CD14-positive monocyte (primary cell): ENCODE results near the gene PALS1. TPM values are rescaled to one million over a fixed set of nuclear protein-coding genes. Genes with fewer than 3 reads are reported as not detected.
A peak's percentile ranks its signal among the peaks of the same experiment; 100 is the strongest.

ENCODE experiments used
- DNase-seq, 3 donors: peaks; one replicate each; pipeline ENCODE4 v3.0.0-alpha.2; 2011 to 2022
- H2AFZ ChIP-seq: 2 replicates; pipeline ENCODE4 v1.6.0; 2012; ENCODE audit warnings: mild to moderate bottlenecking, low read depth, low read length, inconsistent platforms; ENCODE audit not compliant: insufficient read depth, poor library complexity, severe bottlenecking
- H3K27ac ChIP-seq, 2 donors: 1 replicate in 1 of 2; 2 replicates in 1 of 2; pipeline ENCODE4 v1.5.1; 2012 to 2013; ENCODE audit warnings: low read length in 2 of 2, control low read depth in 1 of 2, inconsistent platforms in 1 of 2, low read depth in 1 of 2, mild to moderate bottlenecking in 1 of 2
- H3K27me3 ChIP-seq, 2 donors: one replicate each; pipeline versions ENCODE4 v1.6.0 to v1.6.1; 2011 to 2013; ENCODE audit warnings: low read length in 2 of 2; ENCODE audit not compliant: control insufficient read depth in 2 of 2, insufficient read depth in 2 of 2
- H3K36me3 ChIP-seq, 2 donors: replicated peaks in 1 of 2; 1 replicate in 1 of 2; 2 replicates in 1 of 2; pipeline versions ENCODE4 v1.5.1 to v1.6.1; 2012 to 2013; ENCODE audit warnings: low read length in 2 of 2, control low read depth in 1 of 2, inconsistent platforms in 1 of 2, mild to moderate bottlenecking in 1 of 2; ENCODE audit not compliant: insufficient read depth in 2 of 2, control insufficient read depth in 1 of 2
- H3K4me1 ChIP-seq, 2 donors: 1 replicate in 1 of 2; 2 replicates in 1 of 2; pipeline versions ENCODE4 v1.5.1 to v1.6.1; 2012 to 2013; ENCODE audit warnings: low read length in 2 of 2, control low read depth in 1 of 2, inconsistent platforms in 1 of 2, mild to moderate bottlenecking in 1 of 2, moderate library complexity in 1 of 2; ENCODE audit not compliant: insufficient read depth in 2 of 2, control insufficient read depth in 1 of 2
- H3K4me2 ChIP-seq: replicated peaks from 2 replicates; pipeline ENCODE3; 2012; ENCODE audit warnings: low read length, moderate library complexity, mild to moderate bottlenecking; ENCODE audit not compliant: poor library complexity, severe bottlenecking; ENCODE audit errors: extremely low read depth
- H3K4me3 ChIP-seq, 3 experiments: fragments of 200-600 bp in 1 of 3; sonication (generic) in 1 of 3; replicated peaks in 1 of 3; 1 replicate in 2 of 3; 2 replicates in 1 of 3; pipeline ENCODE4 v1.5.1; 2011 to 2013; ENCODE audit warnings: low read length in 3 of 3, mild to moderate bottlenecking in 3 of 3, control low read depth in 2 of 3, low read depth in 2 of 3, inconsistent platforms in 1 of 3, moderate library complexity in 1 of 3
- H3K79me2 ChIP-seq: 2 replicates; pipeline ENCODE4 v1.6.0; 2012; ENCODE audit warnings: mild to moderate bottlenecking, control low read depth, inconsistent platforms, low read length, moderate library complexity; ENCODE audit not compliant: insufficient read depth
- H3K9ac ChIP-seq: 2 replicates; pipeline ENCODE4 v1.6.0; 2017; ENCODE audit warnings: low read length, mild to moderate bottlenecking; ENCODE audit not compliant: insufficient read depth, poor library complexity, severe bottlenecking
- H3K9me3 ChIP-seq, 2 donors: replicated peaks in 1 of 2; 1 replicate in 1 of 2; 2 replicates in 1 of 2; pipeline versions ENCODE4 v1.5.1 to v1.6.1; 2012 to 2013; ENCODE audit warnings: low read length in 2 of 2, control low read depth in 1 of 2; ENCODE audit not compliant: control insufficient read depth in 1 of 2, insufficient read depth in 1 of 2
- H4K20me1 ChIP-seq: 2 replicates; pipeline ENCODE4 v1.6.0; 2012; ENCODE audit warnings: mild to moderate bottlenecking, low read length, control low read depth, moderate library complexity; ENCODE audit not compliant: insufficient read depth
- H3K27ac Mint-ChIP-seq, 7 donors: one replicate each; pipeline ENCODE4 v1.8.0; 2020; ENCODE audit warnings: mild to moderate bottlenecking in 7 of 7, mixed read lengths in 7 of 7, moderate library complexity in 6 of 7, inconsistent platforms in 2 of 7
- H3K27me3 Mint-ChIP-seq, 3 donors: one replicate each; pipeline ENCODE4 v1.8.0; 2021 to 2022; ENCODE audit warnings: low read depth in 3 of 3, mild to moderate bottlenecking in 3 of 3, mixed read lengths in 3 of 3, moderate library complexity in 3 of 3, inconsistent platforms in 1 of 3
- H3K36me3 Mint-ChIP-seq, 2 donors: one replicate each; pipeline ENCODE4 v1.8.0; 2020; ENCODE audit warnings: mixed read lengths in 2 of 2, inconsistent platforms in 1 of 2, mild to moderate bottlenecking in 1 of 2
- H3K4me1 Mint-ChIP-seq: one replicate; pipeline ENCODE4 v1.8.0; 2020; ENCODE audit warnings: mild to moderate bottlenecking, mixed read lengths
- H3K4me3 Mint-ChIP-seq, 2 donors: one replicate each; pipeline ENCODE4 v1.8.0; 2020; ENCODE audit warnings: mild to moderate bottlenecking in 2 of 2, mixed read lengths in 2 of 2, moderate library complexity in 1 of 2
- H3K9me3 Mint-ChIP-seq, 7 donors: one replicate each; pipeline ENCODE4 v1.8.0; 2020 to 2022; ENCODE audit warnings: mixed read lengths in 7 of 7, mild to moderate bottlenecking in 6 of 7, moderate library complexity in 6 of 7, inconsistent platforms in 2 of 7
- CTCF ChIP-seq: fragments of 200-600 bp; IDR thresholded peaks from one replicate; pipeline ENCODE4 v1.8.0; 2022; ENCODE audit warnings: antibody characterized with exemption, mild to moderate bottlenecking
- WGBS: methylation state at CpG from one replicate; pipeline ENCODE4 v1.1.5; 2013; ENCODE audit warnings: missing lambda C conversion rate; ENCODE audit not compliant: insufficient coverage; 5-methylcytosine and 5-hydroxymethylcytosine counted together
- intact Hi-C, 2 donors: fragments of 100-400 bp; cut with micrococcal nuclease; formaldehyde crosslinking; loops; one replicate each; pipeline versions ENCODE4 v1.15.0 to v1.15.1; 2023
- polyA plus RNA-seq, 3 donors: library from polyadenylated mRNA; depleted of rRNA in 1 of 3; unstranded in 2 of 3; stranded (reverse) in 1 of 3; fragments of 300-500 nt in 2 of 3; fragments of >200 nt in 1 of 3; fragmentation: Illumina TruSeq in 2 of 3; gene quantifications; 1 replicate in 2 of 3; 2 replicates in 1 of 3; pipeline ENCODE4 v1.2.3, GENCODE V29; 2012 to 2021

PALS1 gene
- polyA plus RNA-seq, 3 donors: 0.95 to 2.0 (median 2.0) TPM

GRCh38 chr14:67245104-67245503 lies 3.9 kb downstream of the PALS1 start:
- peaks cover 14% of the 10 kb centered on the region for H3K4me1 Mint-ChIP-seq
- no peak overlapping the region for H3K4me3 ChIP-seq
- H3K4me3 Mint-ChIP-seq: no peak overlapping the region
- no peaks in the 10 kb centered on the region for H3K27me3 ChIP-seq
- H3K27ac Mint-ChIP-seq: no peak overlapping the region
- no peaks in the 10 kb centered on the region for H3K9me3 ChIP-seq
- H3K79me2 ChIP-seq: peaks cover 8% of the 10 kb centered on the region
- TF ChIP-seq CTCF: no peak
- H3K27me3 Mint-ChIP-seq: peaks cover 2% of the 10 kb centered on the region in 3 donors
- no CpG with 5 or more reads among the region's 1 CpG for WGBS
- no peaks in the 10 kb centered on the region for H3K9me3 Mint-ChIP-seq
- H4K20me1 ChIP-seq: peaks cover 3% of the 10 kb centered on the region
- no peak overlapping the region for H3K27ac ChIP-seq
- no peak for DNase-seq
- no peaks in the 10 kb centered on the region for H3K36me3 Mint-ChIP-seq
- peaks cover 7 to 19% of the 10 kb centered on the region in 2 donors for H3K4me1 ChIP-seq
- no peak overlapping the region for H3K9ac ChIP-seq
- H3K4me2 ChIP-seq: no peak overlapping the region
- H2AFZ ChIP-seq: no peak overlapping the region
- no peaks in the 10 kb centered on the region for H3K36me3 ChIP-seq
- intact Hi-C loops: no loop called here

- Histone ChIP-seq H3K9ac (no peak overlapping the region), H3K9me3 (no peaks in the 10 kb centered on the region), H3K27me3 (no peaks in the 10 kb centered on the region), H3K36me3 (no peaks in the 10 kb centered on the region), H3K4me3 (no peak overlapping the region), H4K20me1 (peaks cover 3% of the 10 kb centered on the region), H3K79me2 (peaks cover 9% of the 10 kb centered on the region), H3K4me1 (no peaks in the 10 kb centered on the region), H3K27ac (no peak overlapping the region), H2AFZ (no peak overlapping the region), H3K4me2 (no peak overlapping the region)
- intact Hi-C loops: no loop called here
- DNase-seq: no peak
- Mint-ChIP-seq H3K36me3 (peaks cover 0 to 2% of the 10 kb centered on the region in 2 donors), H3K27me3 (no peaks in the 10 kb centered on the region), H3K4me3 (no peak overlapping the region), H3K4me1 (no peaks in the 10 kb centered on the region), H3K27ac (peak overlapping the region in 1 of 7 donors; percentile 2), H3K9me3 (peaks cover 0 to 2% (median 0%) of the 10 kb centered on the region in 7 donors)
- no peak for TF ChIP-seq CTCF
- no CpG with 5 or more reads among the region's 2 CpGs for WGBS
These were observed 10.5 kb downstream of the PALS1 start for GRCh38 chr14:67251573-67252226.
